Activated naive CD8-positive, alpha-beta T cell (primary cell): Measurements from ENCODE around the gene COL18A1.

Experiments
- H3K27ac Mint-ChIP-seq: one replicate; pipeline ENCODE4 v1.8.0; 2021; ENCODE audit warnings: mixed read lengths
- H3K27me3 Mint-ChIP-seq: one replicate; pipeline ENCODE4 v1.8.0; 2021; ENCODE audit warnings: mixed read lengths
- H3K36me3 Mint-ChIP-seq: one replicate; pipeline ENCODE4 v1.8.0; 2021; ENCODE audit warnings: mixed read lengths
- H3K4me1 Mint-ChIP-seq: one replicate; pipeline ENCODE4 v1.8.0; 2021; ENCODE audit warnings: low read depth, mixed read lengths
- H3K4me3 Mint-ChIP-seq: one replicate; pipeline ENCODE4 v1.8.0; 2021; ENCODE audit warnings: mild to moderate bottlenecking, mixed read lengths
- H3K9me3 Mint-ChIP-seq: one replicate; pipeline ENCODE4 v1.8.0; 2021; ENCODE audit warnings: low read depth, mixed read lengths

COL18A1 gene

GRCh38 chr21:45508607-45509565 lies 103.9 kb downstream of the COL18A1 start:
- peak overlapping the region; percentile 77 for H3K27ac Mint-ChIP-seq
- H3K4me3 Mint-ChIP-seq: no peak overlapping the region
- H3K4me1 Mint-ChIP-seq: peaks cover 2% of the 10 kb centered on the region
- H3K9me3 Mint-ChIP-seq: no peaks in the 10 kb centered on the region
- H3K36me3 Mint-ChIP-seq: peaks cover 2% of the 10 kb centered on the region
- H3K27me3 Mint-ChIP-seq: no peaks in the 10 kb centered on the region

- H3K4me1 Mint-ChIP-seq: peaks cover 2% of the 10 kb centered on the region
- H3K36me3 Mint-ChIP-seq: peaks cover 2% of the 10 kb centered on the region
- no peaks in the 10 kb centered on the region for H3K27me3 Mint-ChIP-seq
- no peak overlapping the region for H3K4me3 Mint-ChIP-seq
- no peak overlapping the region for H3K27ac Mint-ChIP-seq
- no peaks in the 10 kb centered on the region for H3K9me3 Mint-ChIP-seq
Measured at GRCh38 chr21:45509566-45510465, 104.9 kb downstream of the COL18A1 start.

GRCh38 chr21:45510466-45510955 lies 105.5 kb downstream of the COL18A1 start:
- peaks cover 2% of the 10 kb centered on the region for H3K4me1 Mint-ChIP-seq
- H3K4me3 Mint-ChIP-seq: no peak overlapping the region
- peaks cover 2% of the 10 kb centered on the region for H3K36me3 Mint-ChIP-seq
- no peaks in the 10 kb centered on the region for H3K27me3 Mint-ChIP-seq
- no peak overlapping the region for H3K27ac Mint-ChIP-seq
- H3K9me3 Mint-ChIP-seq: no peaks in the 10 kb centered on the region

GRCh38 chr21:45511007-45511406 lies 106.0 kb downstream of the COL18A1 start:
- peaks cover 2% of the 10 kb centered on the region for H3K36me3 Mint-ChIP-seq
- H3K4me1 Mint-ChIP-seq: peaks cover 2% of the 10 kb centered on the region
- no peaks in the 10 kb centered on the region for H3K27me3 Mint-ChIP-seq
- H3K27ac Mint-ChIP-seq: no peak overlapping the region
- H3K9me3 Mint-ChIP-seq: no peaks in the 10 kb centered on the region
- H3K4me3 Mint-ChIP-seq: no peak overlapping the region

GRCh38 chr21:45511661-45512431 lies 106.9 kb downstream of the COL18A1 start:
- Mint-ChIP-seq H3K27ac (no peak overlapping the region), H3K36me3 (peaks cover 2% of the 10 kb centered on the region), H3K4me3 (no peak overlapping the region), H3K27me3 (no peaks in the 10 kb centered on the region), H3K4me1 (peaks cover 2% of the 10 kb centered on the region), H3K9me3 (no peaks in the 10 kb centered on the region)

- peaks cover 1% of the 10 kb centered on the region for H3K4me1 Mint-ChIP-seq
- no peak overlapping the region for H3K4me3 Mint-ChIP-seq
- H3K9me3 Mint-ChIP-seq: no peaks in the 10 kb centered on the region
- peaks cover 2% of the 10 kb centered on the region for H3K36me3 Mint-ChIP-seq
- H3K27me3 Mint-ChIP-seq: no peaks in the 10 kb centered on the region
- no peak overlapping the region for H3K27ac Mint-ChIP-seq
Measured at GRCh38 chr21:45512626-45513002, 107.6 kb downstream of the COL18A1 start.

- H3K4me1 Mint-ChIP-seq: peaks cover 3% of the 10 kb centered on the region
- no peak overlapping the region for H3K4me3 Mint-ChIP-seq
- H3K9me3 Mint-ChIP-seq: no peaks in the 10 kb centered on the region
- H3K27ac Mint-ChIP-seq: no peak overlapping the region
- H3K36me3 Mint-ChIP-seq: peaks cover 6% of the 10 kb centered on the region
- H3K27me3 Mint-ChIP-seq: no peaks in the 10 kb centered on the region
Measured at GRCh38 chr21:45513003-45513717, 108.2 kb downstream of the COL18A1 start.

- Mint-ChIP-seq H3K27me3 (no peaks in the 10 kb centered on the region), H3K4me1 (peaks cover 6% of the 10 kb centered on the region), H3K27ac (no peak overlapping the region), H3K9me3 (peaks cover 6% of the 10 kb centered on the region), H3K36me3 (peaks cover 13% of the 10 kb centered on the region), H3K4me3 (no peak overlapping the region)
Measured at GRCh38 chr21:45513741-45514310, 108.9 kb downstream of the COL18A1 start.

GRCh38 chr21:45514311-45515021 lies 109.5 kb downstream of the COL18A1 start:
- Mint-ChIP-seq H3K4me3 (no peak overlapping the region), H3K9me3 (peaks cover 13% of the 10 kb centered on the region), H3K27me3 (no peaks in the 10 kb centered on the region), H3K36me3 (peaks cover 20% of the 10 kb centered on the region), H3K4me1 (peaks cover 6% of the 10 kb centered on the region), H3K27ac (no peak overlapping the region)

GRCh38 chr21:45515241-45516061 lies 110.5 kb downstream of the COL18A1 start:
- Mint-ChIP-seq H3K27me3 (no peaks in the 10 kb centered on the region), H3K36me3 (peaks cover 29% of the 10 kb centered on the region), H3K4me1 (peaks cover 6% of the 10 kb centered on the region), H3K4me3 (no peak overlapping the region), H3K27ac (no peak overlapping the region), H3K9me3 (peaks cover 21% of the 10 kb centered on the region)

- Mint-ChIP-seq H3K4me3 (no peak overlapping the region), H3K9me3 (peaks cover 23% of the 10 kb centered on the region), H3K27ac (no peak overlapping the region), H3K4me1 (peaks cover 6% of the 10 kb centered on the region), H3K36me3 (peaks cover 33% of the 10 kb centered on the region), H3K27me3 (no peaks in the 10 kb centered on the region)
Measured at GRCh38 chr21:45516071-45516670, 111.2 kb downstream of the COL18A1 start.

GRCh38 chr21:45516671-45517151 lies 111.7 kb downstream of the COL18A1 start:
- H3K9me3 Mint-ChIP-seq: peaks cover 26% of the 10 kb centered on the region
- H3K27me3 Mint-ChIP-seq: no peaks in the 10 kb centered on the region
- H3K36me3 Mint-ChIP-seq: peaks cover 38% of the 10 kb centered on the region
- H3K4me1 Mint-ChIP-seq: peaks cover 6% of the 10 kb centered on the region
- no peak overlapping the region for H3K27ac Mint-ChIP-seq
- no peak overlapping the region for H3K4me3 Mint-ChIP-seq
